Testis (tissue), 3 donors: ENCODE results near the gene ARRDC5. TPM values are rescaled to one million over a fixed set of nuclear protein-coding genes. Genes with fewer than 3 reads are reported as not detected.
"Not testable (repeated sequence)": the region's sequence is repeated elsewhere in the genome, so short reads cannot be mapped to it uniquely, and the experiment has no call there.

Experiments
- DNase-seq: peaks from one replicate; pipeline ENCODE4 v3.0.0-alpha.2; 2019
- H3K27ac ChIP-seq, 2 donors: fragments of 200-600 bp; sonication (generic); one replicate each; pipeline ENCODE4 v1.5.1; 2019
- H3K27me3 ChIP-seq: fragments of 200-600 bp; sonication (generic); one replicate; pipeline ENCODE4 v1.5.1; 2019
- H3K36me3 ChIP-seq: fragments of 200-600 bp; sonication (generic); one replicate; pipeline ENCODE4 v1.5.1; 2017; ENCODE audit warnings: low read depth; ENCODE audit errors: missing control alignments
- H3K4me1 ChIP-seq: fragments of 200-600 bp; sonication (generic); one replicate; pipeline ENCODE4 v1.5.1; 2019
- H3K4me3 ChIP-seq, 2 donors: fragments of 200-600 bp; sonication (generic); one replicate each; pipeline ENCODE4 v1.5.1; 2017 to 2019
- H3K9me3 ChIP-seq: fragments of 200-600 bp; sonication (generic); one replicate; pipeline ENCODE4 v1.5.1; 2017
- POLR2A ChIP-seq: fragments of 450-650 bp; IDR thresholded peaks from one replicate; pipeline ENCODE4 v1.6.1; 2017; ENCODE audit warnings: antibody characterized with exemption, mild to moderate bottlenecking, moderate library complexity
- WGBS, 2 donors: methylation state at CpG; one replicate each; pipeline ENCODE4 v1.1.5; 2018; 5-methylcytosine and 5-hydroxymethylcytosine counted together
- intact Hi-C: fragments of 100-400 bp; cut with DNase I; formaldehyde crosslinking; loops from one replicate; pipeline ENCODE4 v1.15.1; 2023; ENCODE audit warnings: low total_unique reads
- polyA plus RNA-seq: library from polyadenylated mRNA; stranded (reverse); fragments of 350-450 nt; fragmentation: Illumina TruSeq; extraction: RNeasy Lipid Tissue Mini Kit (QIAGEN cat#74804); gene quantifications from one replicate; pipeline ENCODE4 v1.2.3, GENCODE V29; 2014; ENCODE audit warnings: low read depth, low replicate concordance; ENCODE audit not compliant: insufficient read depth
- total RNA-seq, 2 donors: library from RNA; depleted of rRNA; stranded (reverse); fragments of >200 nt; gene quantifications; one replicate each; pipeline ENCODE4 v1.2.3, GENCODE V29; 2016
- TF ChIP-seq, protein P1 (sequence below), 3 experiments: fragments of 450-650 bp in 2 of 3; fragments of 200-600 bp in 1 of 3; sonication (generic) in 1 of 3; IDR thresholded peaks; one replicate each; pipeline ENCODE4 v1.5.1; 2016 to 2019; ENCODE audit warnings: antibody characterized with exemption in 3 of 3, mild to moderate bottlenecking in 2 of 3, moderate library complexity in 1 of 3

Gene ARRDC5
- total and polyA plus RNA-seq, 3 donors from 2014 or later = 8.7 to 26.2 (median 17.4) TPM

DNA sequence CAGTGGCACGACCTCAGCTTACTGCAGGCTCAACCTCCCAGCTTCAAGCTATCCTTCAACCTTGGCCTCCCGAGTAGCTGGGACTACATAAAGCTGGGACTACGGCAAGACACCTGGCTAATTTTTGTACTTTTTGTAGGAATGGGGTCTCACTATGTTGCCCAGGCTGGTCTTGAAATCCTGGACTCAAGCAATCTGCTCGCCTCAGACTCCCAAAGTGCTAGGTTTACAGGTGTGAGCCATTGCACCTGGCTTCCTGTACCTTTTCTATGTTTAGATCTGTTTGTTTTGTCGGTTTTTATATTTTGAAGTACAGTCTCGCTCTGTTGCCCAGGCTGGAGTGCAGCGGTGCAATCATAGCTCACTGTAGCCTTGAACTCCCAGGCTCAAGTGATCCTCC lies 53.7 kb downstream of the ARRDC5 start:
- no peaks in the 10 kb centered on the region for H3K36me3 ChIP-seq
- DNase-seq = no peak

DNA sequence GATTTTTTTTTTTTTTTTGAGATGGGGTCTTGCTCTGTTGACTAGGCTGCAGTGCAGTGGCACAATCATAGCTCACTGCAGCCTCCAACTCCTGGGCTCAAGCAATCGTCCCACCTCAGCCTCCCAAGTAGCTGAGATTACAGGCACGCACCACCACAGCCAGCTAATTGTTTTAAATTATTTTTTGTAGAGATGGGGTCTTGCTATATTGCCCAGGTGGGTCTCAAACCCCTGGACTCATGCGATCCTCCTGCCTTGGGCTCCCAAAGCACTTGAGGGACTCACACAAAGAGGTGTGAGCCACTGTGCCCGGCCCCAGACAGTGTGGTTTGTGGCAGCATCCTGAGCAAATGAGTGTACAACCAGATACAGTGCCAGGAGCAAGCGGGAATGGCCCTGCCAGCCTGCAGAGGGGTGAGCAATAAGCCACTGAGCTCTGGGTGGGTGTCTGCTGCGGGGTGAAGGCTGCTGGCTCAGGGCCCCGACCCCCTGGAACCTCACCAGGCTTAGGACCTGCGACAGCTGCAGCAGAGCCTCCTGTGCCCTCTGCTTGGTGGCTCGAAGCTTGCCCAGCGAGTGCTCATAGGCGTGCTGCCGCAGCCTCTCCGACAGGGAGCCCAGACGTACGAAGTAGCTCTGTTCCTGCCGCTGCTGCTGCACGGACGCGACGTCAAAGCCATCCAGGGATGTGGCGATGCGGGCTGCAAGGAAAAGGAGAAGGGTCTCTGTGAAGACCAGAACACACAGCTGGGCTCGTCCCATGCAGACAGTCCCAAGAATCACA lies 55.3 kb downstream of the ARRDC5 start:
- TF ChIP-seq POLR2A = no peak
- TF ChIP-seq, protein P1, sequence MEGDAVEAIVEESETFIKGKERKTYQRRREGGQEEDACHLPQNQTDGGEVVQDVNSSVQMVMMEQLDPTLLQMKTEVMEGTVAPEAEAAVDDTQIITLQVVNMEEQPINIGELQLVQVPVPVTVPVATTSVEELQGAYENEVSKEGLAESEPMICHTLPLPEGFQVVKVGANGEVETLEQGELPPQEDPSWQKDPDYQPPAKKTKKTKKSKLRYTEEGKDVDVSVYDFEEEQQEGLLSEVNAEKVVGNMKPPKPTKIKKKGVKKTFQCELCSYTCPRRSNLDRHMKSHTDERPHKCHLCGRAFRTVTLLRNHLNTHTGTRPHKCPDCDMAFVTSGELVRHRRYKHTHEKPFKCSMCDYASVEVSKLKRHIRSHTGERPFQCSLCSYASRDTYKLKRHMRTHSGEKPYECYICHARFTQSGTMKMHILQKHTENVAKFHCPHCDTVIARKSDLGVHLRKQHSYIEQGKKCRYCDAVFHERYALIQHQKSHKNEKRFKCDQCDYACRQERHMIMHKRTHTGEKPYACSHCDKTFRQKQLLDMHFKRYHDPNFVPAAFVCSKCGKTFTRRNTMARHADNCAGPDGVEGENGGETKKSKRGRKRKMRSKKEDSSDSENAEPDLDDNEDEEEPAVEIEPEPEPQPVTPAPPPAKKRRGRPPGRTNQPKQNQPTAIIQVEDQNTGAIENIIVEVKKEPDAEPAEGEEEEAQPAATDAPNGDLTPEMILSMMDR (IDR thresholded peaks at IDR 0.05) = no peak
- H3K4me1 ChIP-seq = no peaks in the 10 kb centered on the region
- no peak for DNase-seq
- no peak overlapping the region for H3K4me3 ChIP-seq
- H3K36me3 ChIP-seq = no peaks in the 10 kb centered on the region
- no peaks in the 10 kb centered on the region for H3K27me3 ChIP-seq
- intact Hi-C loops = no loop called here
- 95% methylated on average over 10 to 23 of the region's 23 CpGs for WGBS, 2 donors
- H3K27ac ChIP-seq = no peak overlapping the region
- H3K9me3 ChIP-seq = no peaks in the 10 kb centered on the region

More for the DNA sequence above, 53.7 kb downstream of the ARRDC5 start:
- no peaks in the 10 kb centered on the region for H3K27me3 ChIP-seq
- TF ChIP-seq, protein P1 (IDR thresholded peaks at IDR 0.05) = no peak
- TF ChIP-seq POLR2A = no peak
- 87 to 90% methylated on average over 7 of the region's 7 CpGs for WGBS, 2 donors
- intact Hi-C loops = no loop called here
- no peaks in the 10 kb centered on the region for H3K9me3 ChIP-seq
- H3K4me1 ChIP-seq = no peaks in the 10 kb centered on the region
- no peak overlapping the region for H3K27ac ChIP-seq
- H3K4me3 ChIP-seq = no peak overlapping the region

DNA sequence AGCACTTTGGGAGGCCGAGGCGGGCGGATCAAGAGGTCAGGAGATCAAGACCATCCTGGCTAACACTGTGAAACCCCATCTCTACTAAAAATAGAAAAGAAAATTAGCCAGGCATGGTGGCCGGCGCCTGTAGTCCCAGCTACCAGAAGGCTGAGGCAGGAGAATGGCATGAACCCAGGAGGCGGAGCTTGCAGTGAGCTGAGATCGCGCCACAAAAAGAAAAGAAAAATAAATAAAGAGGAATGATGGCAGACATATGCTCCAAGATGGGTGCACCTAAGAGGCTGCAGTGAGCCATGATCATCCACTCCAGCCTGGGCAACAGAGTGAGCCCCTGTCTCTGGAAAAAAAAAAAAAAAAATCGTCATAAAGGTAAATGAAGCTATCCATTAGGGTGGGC lies 56.7 kb downstream of the ARRDC5 start:
- DNase-seq, H3K27ac ChIP-seq, H3K36me3 ChIP-seq: not testable (repeated sequence)

DNA sequence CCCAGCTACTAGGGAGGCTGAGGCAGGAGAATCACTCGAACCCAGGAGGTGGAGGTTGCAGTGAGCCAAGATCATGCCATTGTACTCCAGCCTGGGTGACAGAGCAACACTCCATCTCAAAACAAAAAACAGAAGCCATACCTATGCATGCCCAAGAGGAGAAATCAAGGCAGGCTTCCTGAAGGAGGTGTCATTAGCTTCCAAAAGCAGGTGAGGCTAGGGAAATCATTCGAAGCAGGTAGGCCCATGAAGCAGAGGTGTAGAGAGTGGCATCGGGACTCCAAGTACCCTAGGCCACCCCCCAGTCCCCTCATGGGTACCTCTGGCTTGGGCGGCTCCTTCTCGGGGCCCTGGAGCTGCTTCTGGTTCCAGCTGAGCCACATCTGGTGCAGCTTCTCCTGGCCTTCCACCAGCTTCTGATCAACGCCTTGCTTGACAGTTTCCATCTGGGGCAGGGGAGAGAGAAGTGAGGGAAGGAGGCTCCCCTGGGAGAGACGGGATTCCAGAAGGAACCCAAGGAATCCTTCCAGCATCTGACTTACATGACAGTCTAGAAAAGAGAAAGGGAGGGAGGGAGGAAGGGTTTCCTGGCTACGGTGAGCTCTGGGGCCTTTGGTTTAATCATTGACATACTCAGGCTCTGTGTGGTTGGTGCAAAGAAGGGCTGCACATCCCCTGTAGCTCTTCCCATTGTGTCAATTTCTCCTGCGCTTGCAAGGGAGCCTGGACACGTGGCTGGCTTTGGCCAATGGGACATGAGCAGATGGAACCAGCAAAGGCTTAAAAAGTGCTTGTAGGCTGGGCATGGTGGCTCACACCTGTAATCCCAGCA lies 58.1 kb downstream of the ARRDC5 start:
- no peak for DNase-seq
- Histone ChIP-seq H3K4me1 (no peaks in the 10 kb centered on the region), H3K27ac (no peak overlapping the region), H3K36me3 (no peaks in the 10 kb centered on the region), H3K27me3 (no peaks in the 10 kb centered on the region), H3K4me3 (no peak overlapping the region), H3K9me3 (no peaks in the 10 kb centered on the region)
- TF ChIP-seq, protein P1 (IDR thresholded peaks at IDR 0.05) = no peak
- TF ChIP-seq POLR2A = no peak
- 80 to 93% methylated on average over 6 to 10 of the region's 10 CpGs for WGBS, 2 donors
- intact Hi-C loops = no loop called here

More for the DNA sequence above, 56.7 kb downstream of the ARRDC5 start:
- WGBS, 2 donors = 76 to 90% methylated on average over 8 to 9 of the region's 9 CpGs
- H3K4me3 ChIP-seq, H3K4me1 ChIP-seq, intact Hi-C loops, H3K27me3 ChIP-seq, H3K9me3 ChIP-seq: not testable (repeated sequence)

DNA sequence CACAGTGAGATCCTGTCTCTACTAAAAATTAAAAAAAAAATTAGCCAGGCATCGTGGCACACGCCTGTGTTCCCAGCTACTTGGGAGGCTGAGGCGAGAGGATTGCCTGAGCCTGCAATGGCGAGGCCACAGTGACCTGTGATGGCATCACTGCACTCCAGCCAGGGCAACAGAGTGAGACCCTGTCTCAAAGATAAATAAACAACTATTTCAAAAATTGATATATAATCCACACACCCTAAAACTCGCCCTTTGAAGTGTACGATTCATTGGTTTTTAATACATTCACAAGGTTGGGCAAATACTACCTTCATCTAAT lies 59.1 kb downstream of the ARRDC5 start:
- Histone ChIP-seq H3K27me3 (no peaks in the 10 kb centered on the region), H3K27ac (no peak overlapping the region), H3K4me1 (no peaks in the 10 kb centered on the region), H3K9me3 (no peaks in the 10 kb centered on the region), H3K4me3 (no peak overlapping the region), H3K36me3 (no peaks in the 10 kb centered on the region)
- no peak for DNase-seq
- TF ChIP-seq, protein P1 (IDR thresholded peaks at IDR 0.05) = no peak
- no peak for TF ChIP-seq POLR2A
- intact Hi-C loops = no loop called here
- 93 to 94% methylated on average over 6 of the region's 6 CpGs for WGBS, 2 donors
